Loucy (cell line): ENCODE results near the gene NDUFS1.
"Not testable (repeated sequence)": the region's sequence is repeated elsewhere in the genome, so short reads cannot be mapped to it uniquely, and the experiment has no call there.

ENCODE experiments used
- H2AFZ ChIP-seq: fragments of 200-600 bp; sonication (generic); 2 replicates; pipeline ENCODE4 v1.6.0; 2016; ENCODE audit warnings: antibody characterized with exemption, mild to moderate bottlenecking, low read length, moderate library complexity
- H3F3A ChIP-seq: fragments of 200-600 bp; 2 replicates; pipeline ENCODE4 v1.6.0; 2016; ENCODE audit warnings: antibody characterized with exemption, low read depth, mild to moderate bottlenecking
- H3K27me3 ChIP-seq: fragments of 200-600 bp; sonication (generic); 2 replicates; pipeline ENCODE4 v1.6.1; 2014; ENCODE audit warnings: low read length, mild to moderate bottlenecking; ENCODE audit not compliant: insufficient read depth, poor library complexity, severe bottlenecking
- H3K36me3 ChIP-seq: fragments of 200-600 bp; sonication (generic); 2 replicates; pipeline ENCODE4 v1.6.1; 2016; ENCODE audit warnings: low read length; ENCODE audit not compliant: insufficient read depth
- H3K4me1 ChIP-seq: fragments of 200-600 bp; sonication (generic); 2 replicates; pipeline ENCODE4 v1.5.1; 2014; ENCODE audit warnings: low read length, mild to moderate bottlenecking; ENCODE audit not compliant: insufficient read depth, poor library complexity, severe bottlenecking
- H3K4me2 ChIP-seq: fragments of 200-600 bp; sonication (generic); 2 replicates; pipeline ENCODE4 v1.6.0; 2014; ENCODE audit warnings: antibody characterized with exemption, low read length, low read depth, mild to moderate bottlenecking; ENCODE audit not compliant: poor library complexity, severe bottlenecking
- H3K4me3 ChIP-seq: fragments of 200-600 bp; sonication (generic); 2 replicates; pipeline ENCODE4 v1.5.1; 2014; ENCODE audit warnings: low read length, mild to moderate bottlenecking, mixed read lengths; ENCODE audit not compliant: poor library complexity, severe bottlenecking
- H3K79me2 ChIP-seq: fragments of 200-600 bp; sonication (generic); 2 replicates; pipeline ENCODE4 v1.6.1; 2014; ENCODE audit warnings: low read length; ENCODE audit not compliant: insufficient read depth
- H3K9ac ChIP-seq: fragments of 200-600 bp; sonication (generic); 2 replicates; pipeline ENCODE4 v1.6.0; 2014; ENCODE audit warnings: mild to moderate bottlenecking, low read depth, low read length, moderate library complexity; ENCODE audit not compliant: poor library complexity, severe bottlenecking
- H3K9me2 ChIP-seq: fragments of 200-600 bp; sonication (generic); replicated peaks from 2 replicates; pipeline ENCODE4 v1.6.1; 2016; ENCODE audit warnings: low read depth, low read length, mixed read lengths
- H3K9me3 ChIP-seq: fragments of 200-600 bp; sonication (generic); 2 replicates; pipeline ENCODE4 v1.6.1; 2014; ENCODE audit warnings: mild to moderate bottlenecking, antibody characterized with exemption, low read length, low read depth; ENCODE audit not compliant: insufficient read depth
- H4K20me1 ChIP-seq: fragments of 200-600 bp; sonication (generic); 2 replicates; pipeline ENCODE4 v1.6.0; 2014; ENCODE audit warnings: antibody characterized with exemption, low read length, mild to moderate bottlenecking; ENCODE audit not compliant: insufficient read depth, poor library complexity, severe bottlenecking
- CTCF ChIP-seq: fragments of 200-600 bp; sonication (generic); conservative IDR thresholded peaks from 2 replicates; pipeline ENCODE4 v1.5.1; 2014; ENCODE audit warnings: mild to moderate bottlenecking, antibody characterized with exemption, low read length
- EZH2phosphoT487 ChIP-seq: fragments of 200-600 bp; IDR thresholded peaks from 2 replicates; pipeline ENCODE4 v1.6.1; 2018; ENCODE audit warnings: antibody characterized with exemption, mild to moderate bottlenecking, moderate library complexity, borderline replicate concordance

Gene NDUFS1

DNA sequence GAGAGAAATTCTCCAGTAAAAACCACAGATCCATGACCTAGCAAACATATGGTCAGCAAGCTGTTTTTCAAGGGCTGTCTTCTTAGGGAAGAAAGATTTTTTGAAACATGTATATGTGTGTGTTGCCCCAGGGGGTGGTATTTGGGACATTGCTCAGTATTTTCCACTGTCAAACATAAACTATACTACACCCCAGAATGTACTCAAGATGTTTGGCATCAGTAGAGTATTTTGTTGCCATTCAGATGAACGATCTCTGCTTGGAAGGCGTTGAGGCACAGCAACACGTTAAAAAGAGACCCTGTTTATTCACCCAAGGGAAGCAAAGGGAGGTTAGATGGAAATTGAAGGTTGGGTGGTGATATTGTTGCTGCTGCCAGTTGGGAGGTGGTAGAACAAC lies 30.4 kb upstream of the NDUFS1 start:
- Histone ChIP-seq H3K4me3 (no peak overlapping the region), H3K4me1 (no peaks in the 10 kb centered on the region), H3K79me2 (no peaks in the 10 kb centered on the region), H2AFZ (no peak overlapping the region), H3K36me3 (no peaks in the 10 kb centered on the region), H3K9me2 (no peaks in the 10 kb centered on the region), H3K4me2 (no peak overlapping the region), H3F3A (no peaks in the 10 kb centered on the region), H3K9me3 (no peaks in the 10 kb centered on the region), H3K9ac (no peak overlapping the region), H3K27me3 (no peaks in the 10 kb centered on the region), H4K20me1 (no peaks in the 10 kb centered on the region)
- TF ChIP-seq EZH2phosphoT487 (no peak), CTCF (no peak)

DNA sequence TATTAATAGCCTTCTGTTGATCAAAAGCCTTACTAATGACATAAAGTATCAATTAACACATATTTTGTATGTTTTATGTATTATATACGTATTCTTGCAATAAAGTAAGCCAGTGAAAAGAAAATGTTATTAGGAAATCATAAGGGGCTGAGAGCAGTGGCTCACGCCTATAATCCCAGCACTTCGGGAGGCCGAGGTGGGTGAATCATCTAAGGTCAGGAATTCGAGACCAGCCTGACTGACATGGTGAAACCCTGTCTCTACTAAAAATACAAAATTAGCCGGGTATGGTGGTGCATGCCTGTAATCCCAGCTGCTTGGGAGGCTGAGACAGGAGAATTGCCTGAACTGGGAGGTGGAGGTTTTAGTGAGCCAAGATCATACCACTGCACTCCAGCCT lies 22.3 kb upstream of the NDUFS1 start:
- not testable (repeated sequence) for H3K4me3 ChIP-seq, H2AFZ ChIP-seq, H3K9ac ChIP-seq, H3K36me3 ChIP-seq, H3K9me2 ChIP-seq, H3K4me2 ChIP-seq, H3K79me2 ChIP-seq, H3K27me3 ChIP-seq, H3K9me3 ChIP-seq, H3K4me1 ChIP-seq, H4K20me1 ChIP-seq, H3F3A ChIP-seq

DNA sequence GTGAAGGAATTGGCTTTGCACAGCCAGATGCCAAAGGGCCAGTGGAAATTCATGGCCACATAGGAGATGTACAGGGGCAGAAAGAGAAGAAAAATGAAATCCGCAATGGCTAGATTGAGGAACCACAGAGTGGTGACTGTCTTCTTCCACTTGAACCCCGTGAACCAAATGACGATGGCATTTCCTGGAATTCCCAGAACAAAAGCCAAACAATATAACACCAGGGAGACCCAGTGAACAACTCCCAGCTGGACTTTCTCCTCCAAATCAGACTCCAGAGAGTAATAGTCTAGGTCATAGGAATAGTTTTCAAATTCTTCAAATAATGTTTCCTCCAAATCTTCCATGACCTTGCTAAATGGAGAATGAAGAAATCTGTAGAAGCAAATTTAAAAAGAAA lies 17.7 kb upstream of the NDUFS1 start:
- Histone ChIP-seq H4K20me1 (no peaks in the 10 kb centered on the region), H3F3A (no peaks in the 10 kb centered on the region), H3K9me3 (no peaks in the 10 kb centered on the region), H3K27me3 (no peaks in the 10 kb centered on the region), H3K4me3 (no peak overlapping the region), H3K36me3 (no peaks in the 10 kb centered on the region), H3K79me2 (no peaks in the 10 kb centered on the region), H3K4me2 (no peak overlapping the region), H2AFZ (no peak overlapping the region), H3K9me2 (no peaks in the 10 kb centered on the region), H3K4me1 (no peaks in the 10 kb centered on the region), H3K9ac (no peak overlapping the region)
- no peak for TF ChIP-seq CTCF
- no peak for TF ChIP-seq EZH2phosphoT487

GRCh38 chr2:206176121-206176520 lies 16.9 kb upstream of the NDUFS1 start:
- Histone ChIP-seq H4K20me1 (no peaks in the 10 kb centered on the region), H3F3A (no peaks in the 10 kb centered on the region), H3K9me3 (no peaks in the 10 kb centered on the region), H3K79me2 (no peaks in the 10 kb centered on the region), H3K4me3 (no peak overlapping the region), H3K9ac (no peak overlapping the region), H2AFZ (no peak overlapping the region), H3K27me3 (no peaks in the 10 kb centered on the region), H3K36me3 (no peaks in the 10 kb centered on the region), H3K9me2 (no peaks in the 10 kb centered on the region), H3K4me1 (no peaks in the 10 kb centered on the region), H3K4me2 (no peak overlapping the region)
- TF ChIP-seq EZH2phosphoT487 (no peak), CTCF (no peak)
